Muscle of arm (tissue), 12 donors: ENCODE data around the gene SUMO3. TPM values are rescaled to one million over a fixed set of nuclear protein-coding genes. Genes with fewer than 3 reads are reported as not detected.
"Not testable (repeated sequence)": the region's sequence is repeated elsewhere in the genome, so short reads cannot be mapped to it uniquely, and the experiment has no call there.

Experiments used
- DNase-seq: peaks from one replicate; pipeline ENCODE4 v3.0.0-alpha.2; 2013
- polyA plus RNA-seq, 12 donors: library from polyadenylated mRNA; unstranded; fragments of 120-200 nt; gene quantifications; one replicate each; pipeline ENCODE4 v1.2.1, GENCODE V29; 2013; ENCODE audit not compliant: insufficient read length in 12 of 12

The SUMO3 gene
- polyA plus RNA-seq, 12 donors, result 60.7 to 88.3 (median 66.5) TPM; not detected in 1

- no peak for DNase-seq
Observed at GRCh38 chr21:44833663-44834062, 15.8 kb upstream of the SUMO3 start.

GRCh38 chr21:44832516-44833255 is 14.8 kb upstream of the SUMO3 start:
- DNase-seq, result not testable (repeated sequence)

GRCh38 chr21:44831227-44831860 is 13.5 kb upstream of the SUMO3 start:
- no peak for DNase-seq

GRCh38 chr21:44829507-44830092 is 11.7 kb upstream of the SUMO3 start:
- no peak for DNase-seq

- no peak for DNase-seq
Observed at GRCh38 chr21:44828362-44829056, 10.6 kb upstream of the SUMO3 start.

GRCh38 chr21:44823179-44823660 is 5.4 kb upstream of the SUMO3 start:
- no peak for DNase-seq

GRCh38 chr21:44822484-44823178 is 4.8 kb upstream of the SUMO3 start:
- DNase-seq, result no peak

- no peak for DNase-seq
Observed at GRCh38 chr21:44820851-44821250, 3.0 kb upstream of the SUMO3 start.

- no peak for DNase-seq
Observed at GRCh38 chr21:44819283-44820243, 1.7 kb upstream of the SUMO3 start.

- DNase-seq, result no peak
Observed at GRCh38 chr21:44818640-44819011, 764 bp upstream of the SUMO3 start.

- DNase-seq, result peak; percentile 89
Observed at GRCh38 chr21:44817506-44817880, 369 bp downstream of the SUMO3 start.

GRCh38 chr21:44816761-44817505 is 929 bp downstream of the SUMO3 start:
- no peak for DNase-seq

- no peak for DNase-seq
Observed at GRCh38 chr21:44815852-44816628, 1.8 kb downstream of the SUMO3 start.

- no peak for DNase-seq
Observed at GRCh38 chr21:44815225-44815624, 2.6 kb downstream of the SUMO3 start.

GRCh38 chr21:44814498-44815023 is 3.3 kb downstream of the SUMO3 start:
- DNase-seq, result no peak

- DNase-seq, result no peak
Observed at GRCh38 chr21:44813727-44814126, 4.1 kb downstream of the SUMO3 start.

GRCh38 chr21:44813149-44813548 is 4.7 kb downstream of the SUMO3 start:
- no peak for DNase-seq

- DNase-seq, result no peak
Observed at GRCh38 chr21:44812640-44813039, 5.2 kb downstream of the SUMO3 start.

GRCh38 chr21:44810779-44811178 is 7.1 kb downstream of the SUMO3 start:
- DNase-seq, result no peak
